Panc1 (cell line): ENCODE measurements around the gene STMP1. TPM values are rescaled to one million over a fixed set of nuclear protein-coding genes. Genes with fewer than 3 reads are reported as not detected.

ENCODE experiments used
- ATAC-seq: fragments of 200-7000 bp; cut with Tn5 transposase; 2 replicates; pipeline ENCODE4 v1.9.1; 2020; ENCODE audit warnings: mild to moderate bottlenecking, moderate library complexity
- BruUV-seq: library from RNA; stranded (reverse); fragments of 400-500 nt; replicated peaks from 2 replicates; lab custom pipeline; 2021; lab: Mats Ljungman, UMichigan
- CTCF ChIA-PET: fragments of 300-600 bp; sonication (Branson Sonifier 250); formaldehyde crosslinking; loops from one replicate; lab custom pipeline; 2022; ENCODE audit warnings: antibody characterized with exemption; lab: Charles Lee
- POLR2A ChIA-PET: fragments of 300-600 bp; sonication (Branson Sonifier 250); formaldehyde crosslinking; loops from one replicate; lab custom pipeline; 2022; ENCODE audit warnings: antibody characterized with exemption; lab: Charles Lee
- DNase-seq: peaks from one replicate; pipeline ENCODE4 v3.0.0-alpha.2; 2010; ENCODE audit warnings: low read depth, low spot score
- H3K27ac ChIP-seq: 2 replicates; pipeline ENCODE4 v1.5.1; 2011; ENCODE audit warnings: mild to moderate bottlenecking, low read length, inconsistent platforms
- H3K27me3 ChIP-seq: fragments of 200-500 bp; sonication (Bioruptor generic); 2 replicates; pipeline ENCODE4 v1.6.0; 2014; ENCODE audit warnings: low read length, inconsistent platforms; ENCODE audit not compliant: control insufficient read depth, insufficient read depth
- H3K36me3 ChIP-seq: fragments of 200-500 bp; sonication (Bioruptor generic); 2 replicates; pipeline ENCODE4 v1.5.1; 2014; ENCODE audit warnings: inconsistent platforms, mild to moderate bottlenecking, low read length, moderate library complexity; ENCODE audit not compliant: control insufficient read depth, insufficient read depth
- H3K4me1 ChIP-seq: 2 replicates; pipeline ENCODE4 v1.5.1; 2011; ENCODE audit warnings: inconsistent platforms, mild to moderate bottlenecking, low read length, moderate library complexity; ENCODE audit not compliant: control insufficient read depth, insufficient read depth
- H3K4me3 ChIP-seq, 2 experiments: 2 replicates each; pipeline ENCODE4 v1.5.1; 2011 to 2012; ENCODE audit warnings: low read depth in 2 of 2, low read length in 2 of 2, mild to moderate bottlenecking in 2 of 2, inconsistent platforms in 1 of 2, moderate library complexity in 1 of 2
- H3K9me3 ChIP-seq: fragments of 200-500 bp; sonication (Bioruptor generic); 2 replicates; pipeline ENCODE4 v1.5.1; 2014; ENCODE audit warnings: low read depth, mild to moderate bottlenecking, inconsistent platforms, low read length, moderate library complexity; ENCODE audit not compliant: control insufficient read depth, insufficient read depth
- POLR2AphosphoS5 ChIP-seq: IDR thresholded peaks from 2 replicates; pipeline ENCODE4 v1.6.1; 2012; ENCODE audit warnings: mild to moderate bottlenecking, low read depth, low read length, moderate library complexity
- SIN3A ChIP-seq: IDR thresholded peaks from 2 replicates; pipeline ENCODE4 v1.6.1; 2012; ENCODE audit warnings: low read depth, mild to moderate bottlenecking, low read length, moderate library complexity, borderline replicate concordance; ENCODE audit not compliant: insufficient read depth
- TCF7L2 ChIP-seq: IDR thresholded peaks from 2 replicates; pipeline ENCODE4 v1.6.1; 2011; ENCODE audit warnings: mild to moderate bottlenecking, low read depth, low read length, inconsistent platforms
- in situ Hi-C: cut with HindIII; loops from 2 replicates; pipeline ENCODE4 v1.10.0; 2016; ENCODE audit warnings: low sequenced_read_pairs, low pct_unique_long_range_greater_than_20kb
- intact Hi-C: fragments of 100-400 bp; cut with micrococcal nuclease; formaldehyde crosslinking; loops from one replicate; pipeline ENCODE4 v1.10.0; 2022; ENCODE audit not compliant: unreplicated experiment
- total RNA-seq: library from RNA; stranded (reverse); gene quantifications from one replicate; pipeline ENCODE4 v1.2.1, GENCODE V29; 2021; ENCODE audit not compliant: unreplicated experiment
- TF ChIP-seq, protein P1 (sequence below), 2 experiments: IDR thresholded peaks; 2 replicates each; pipeline ENCODE4 v1.6.1; 2011 to 2012; ENCODE audit warnings: low read depth in 2 of 2, control low read depth in 1 of 2, low read length in 1 of 2, mild to moderate bottlenecking in 1 of 2, moderate library complexity in 1 of 2; ENCODE audit not compliant: insufficient read depth in 1 of 2
- TF ChIP-seq, protein P2 (sequence below): fragments of 450-650 bp; IDR thresholded peaks from 2 replicates; pipeline ENCODE4 v1.5.1; 2017; ENCODE audit warnings: mild to moderate bottlenecking

Gene STMP1
- total RNA-seq, 1 experiment from 2014 or later, result 29.5 TPM

DNA sequence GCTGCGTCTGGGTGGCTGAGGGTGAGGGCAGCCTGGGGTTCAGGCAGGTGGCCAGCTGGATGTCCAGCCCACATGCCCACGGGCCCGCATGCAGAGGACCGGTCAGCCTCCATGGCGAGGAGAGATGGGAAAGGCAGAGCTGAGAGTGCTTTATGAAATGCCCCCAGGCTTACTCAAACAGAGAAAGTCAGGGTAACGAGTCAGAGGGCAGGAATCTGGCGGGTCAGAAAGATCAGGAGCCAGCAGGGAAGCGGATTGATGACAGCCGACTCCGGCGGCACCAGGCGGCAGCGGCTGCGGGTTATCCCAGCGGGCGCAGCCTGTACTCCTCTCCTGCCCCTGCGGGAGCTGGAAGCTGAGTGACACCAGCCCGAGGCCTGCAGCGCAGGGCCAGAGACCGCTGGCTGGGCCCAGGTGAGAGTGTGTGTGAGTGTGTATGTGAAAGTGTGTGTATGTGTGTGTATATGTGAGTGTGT, 52.3 kb downstream of the STMP1 start:
- BruUV-seq, result no TSS peak
- ATAC-seq (peak; percentile 87), DNase-seq (peak; percentile 33)
- Histone ChIP-seq H3K4me3 (peak overlapping the region in 1 of 2 experiments; percentile 35; a peak in 3 of 4 replicates), H3K4me1 (peaks cover 20% of the 10 kb centered on the region; the same call in 1 of the 2 replicates), H3K9me3 (no peaks in the 10 kb centered on the region), H3K27ac (peak overlapping the region; percentile 54), H3K36me3 (no peaks in the 10 kb centered on the region), H3K27me3 (no peaks in the 10 kb centered on the region)
- CTCF ChIA-PET, result no interaction called here
- in situ Hi-C loops, result no loop called here
- TF ChIP-seq POLR2AphosphoS5 (no peak; the same call in 1 of the 2 replicates), TCF7L2 (peak; percentile 95), SIN3A (no peak)
- TF ChIP-seq, protein P1, sequence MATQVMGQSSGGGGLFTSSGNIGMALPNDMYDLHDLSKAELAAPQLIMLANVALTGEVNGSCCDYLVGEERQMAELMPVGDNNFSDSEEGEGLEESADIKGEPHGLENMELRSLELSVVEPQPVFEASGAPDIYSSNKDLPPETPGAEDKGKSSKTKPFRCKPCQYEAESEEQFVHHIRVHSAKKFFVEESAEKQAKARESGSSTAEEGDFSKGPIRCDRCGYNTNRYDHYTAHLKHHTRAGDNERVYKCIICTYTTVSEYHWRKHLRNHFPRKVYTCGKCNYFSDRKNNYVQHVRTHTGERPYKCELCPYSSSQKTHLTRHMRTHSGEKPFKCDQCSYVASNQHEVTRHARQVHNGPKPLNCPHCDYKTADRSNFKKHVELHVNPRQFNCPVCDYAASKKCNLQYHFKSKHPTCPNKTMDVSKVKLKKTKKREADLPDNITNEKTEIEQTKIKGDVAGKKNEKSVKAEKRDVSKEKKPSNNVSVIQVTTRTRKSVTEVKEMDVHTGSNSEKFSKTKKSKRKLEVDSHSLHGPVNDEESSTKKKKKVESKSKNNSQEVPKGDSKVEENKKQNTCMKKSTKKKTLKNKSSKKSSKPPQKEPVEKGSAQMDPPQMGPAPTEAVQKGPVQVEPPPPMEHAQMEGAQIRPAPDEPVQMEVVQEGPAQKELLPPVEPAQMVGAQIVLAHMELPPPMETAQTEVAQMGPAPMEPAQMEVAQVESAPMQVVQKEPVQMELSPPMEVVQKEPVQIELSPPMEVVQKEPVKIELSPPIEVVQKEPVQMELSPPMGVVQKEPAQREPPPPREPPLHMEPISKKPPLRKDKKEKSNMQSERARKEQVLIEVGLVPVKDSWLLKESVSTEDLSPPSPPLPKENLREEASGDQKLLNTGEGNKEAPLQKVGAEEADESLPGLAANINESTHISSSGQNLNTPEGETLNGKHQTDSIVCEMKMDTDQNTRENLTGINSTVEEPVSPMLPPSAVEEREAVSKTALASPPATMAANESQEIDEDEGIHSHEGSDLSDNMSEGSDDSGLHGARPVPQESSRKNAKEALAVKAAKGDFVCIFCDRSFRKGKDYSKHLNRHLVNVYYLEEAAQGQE (IDR thresholded peaks at IDR 0.05; ENCODE audit: insufficient read depth in 1 of 2, low read depth in 2 of 2, low read length in 1 of 2), result no peak
- TF ChIP-seq, protein P2, sequence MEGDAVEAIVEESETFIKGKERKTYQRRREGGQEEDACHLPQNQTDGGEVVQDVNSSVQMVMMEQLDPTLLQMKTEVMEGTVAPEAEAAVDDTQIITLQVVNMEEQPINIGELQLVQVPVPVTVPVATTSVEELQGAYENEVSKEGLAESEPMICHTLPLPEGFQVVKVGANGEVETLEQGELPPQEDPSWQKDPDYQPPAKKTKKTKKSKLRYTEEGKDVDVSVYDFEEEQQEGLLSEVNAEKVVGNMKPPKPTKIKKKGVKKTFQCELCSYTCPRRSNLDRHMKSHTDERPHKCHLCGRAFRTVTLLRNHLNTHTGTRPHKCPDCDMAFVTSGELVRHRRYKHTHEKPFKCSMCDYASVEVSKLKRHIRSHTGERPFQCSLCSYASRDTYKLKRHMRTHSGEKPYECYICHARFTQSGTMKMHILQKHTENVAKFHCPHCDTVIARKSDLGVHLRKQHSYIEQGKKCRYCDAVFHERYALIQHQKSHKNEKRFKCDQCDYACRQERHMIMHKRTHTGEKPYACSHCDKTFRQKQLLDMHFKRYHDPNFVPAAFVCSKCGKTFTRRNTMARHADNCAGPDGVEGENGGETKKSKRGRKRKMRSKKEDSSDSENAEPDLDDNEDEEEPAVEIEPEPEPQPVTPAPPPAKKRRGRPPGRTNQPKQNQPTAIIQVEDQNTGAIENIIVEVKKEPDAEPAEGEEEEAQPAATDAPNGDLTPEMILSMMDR, result no peak
- intact Hi-C loops, result no loop called here
- POLR2A ChIA-PET, result no interaction called here

DNA sequence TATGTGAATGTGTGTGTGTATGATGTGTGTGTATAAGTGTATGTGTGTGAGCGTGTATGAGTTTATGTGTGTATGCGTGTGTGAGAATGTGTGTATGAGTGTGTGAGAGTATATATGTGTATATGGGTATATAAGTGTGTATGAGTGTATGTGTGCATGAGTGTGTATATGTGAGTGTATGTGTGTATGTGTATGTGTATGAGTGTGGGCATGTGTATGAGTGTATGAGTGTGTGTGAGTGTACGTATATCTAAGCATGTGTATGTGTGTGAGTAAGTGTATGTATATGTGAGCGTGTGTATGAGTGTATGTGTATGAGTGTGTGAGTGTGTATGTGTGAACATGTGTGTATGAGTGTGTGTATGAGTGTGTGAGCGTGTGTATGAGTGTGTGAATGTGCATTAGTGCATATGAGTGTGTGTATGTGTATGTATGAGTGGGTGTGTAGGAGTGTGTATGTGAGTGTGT, 52.8 kb downstream of the STMP1 start:
- H3K4me1 ChIP-seq, result peaks cover 20% of the 10 kb centered on the region; the same call in 1 of the 2 replicates
- no peaks in the 10 kb centered on the region for H3K36me3 ChIP-seq
- DNase-seq, result no peak
- H3K27me3 ChIP-seq, result no peaks in the 10 kb centered on the region
- peak overlapping the region in 1 of 2 experiments; percentile 35; a peak in 3 of 4 replicates for H3K4me3 ChIP-seq
- TF ChIP-seq, protein P1 (IDR thresholded peaks at IDR 0.05; ENCODE audit: insufficient read depth in 1 of 2, low read depth in 2 of 2, low read length in 1 of 2), result no peak
- TF ChIP-seq POLR2AphosphoS5, result no peak
- no peak for TF ChIP-seq SIN3A
- TF ChIP-seq TCF7L2, result no peak
- TF ChIP-seq, protein P2, result no peak
- ChIA-PET POLR2A (no interaction called here), CTCF (no interaction called here)
- no TSS peak for BruUV-seq
- intact Hi-C loops (no loop called here), in situ Hi-C loops (no loop called here)
- peak overlapping the region; percentile 40 for H3K27ac ChIP-seq
- ATAC-seq, result no peak
- H3K9me3 ChIP-seq, result no peaks in the 10 kb centered on the region
